HCT116 (cell line): ENCODE results near the gene FBN1. TPM values are rescaled to one million over a fixed set of nuclear protein-coding genes. Genes with fewer than 3 reads are reported as not detected.

Source experiments
- ATAC-seq: fragments of 200-7000 bp; cut with Tn5 transposase; 2 replicates; pipeline ENCODE4 v1.9.1; 2020; ENCODE audit warnings: mild to moderate bottlenecking, moderate library complexity
- BruUV-seq: library from RNA; stranded (reverse); fragments of 400-500 nt; replicated peaks from 2 replicates; lab custom pipeline; 2021; lab: Mats Ljungman, UMichigan
- CTCF ChIA-PET: fragments of 300-600 bp; sonication (Branson Sonifier 250); formaldehyde crosslinking; loops from one replicate; lab custom pipeline; 2021; ENCODE audit warnings: antibody characterized with exemption; lab: Charles Lee
- POLR2A ChIA-PET: fragments of 300-600, 350-600 bp; sonication (Branson Sonifier 250); formaldehyde crosslinking; loops from one replicate; lab custom pipeline; 2021; ENCODE audit warnings: antibody characterized with exemption; lab: Charles Lee
- RAD21 ChIA-PET, 2 experiments: fragments of 300-600 bp; sonication (Branson Sonifier 250); formaldehyde crosslinking; loops; one replicate each; lab custom pipeline; 2023; ENCODE audit warnings: low total read pairs in 2 of 2; ENCODE audit not compliant: uncharacterized antibody in 2 of 2, unreplicated experiment in 2 of 2, low non-redundant PET in 1 of 2; lab: Charles Lee
- DNase-seq: peaks from one replicate; pipeline ENCODE4 v3.0.0-alpha.2; 2010; ENCODE audit warnings: low read depth, low spot score
- H2AFZ ChIP-seq: fragments of 200-600 bp; shearing (Covaris generic), sonication (generic); 2 replicates; pipeline ENCODE4 v1.6.1; 2017; ENCODE audit warnings: low read depth, mixed run types, mixed read lengths, antibody characterized with exemption, low read length; ENCODE audit not compliant: poor library complexity, severe bottlenecking
- H3K27ac ChIP-seq: 2 replicates; pipeline ENCODE4 v1.5.1; 2012; ENCODE audit warnings: low read depth, low read length
- H3K27me3 ChIP-seq: fragments of 200-600 bp; sonication (generic); 2 replicates; pipeline ENCODE4 v1.6.1; 2016; ENCODE audit warnings: mixed run types, low read length, mixed read lengths; ENCODE audit not compliant: insufficient read depth
- H3K36me3 ChIP-seq, 2 experiments: fragments of 200-500 bp in 1 of 2; fragments of 200-600 bp in 1 of 2; sonication (Bioruptor generic) in 1 of 2; sonication (generic) in 1 of 2; 2 replicates each; pipeline versions ENCODE4 v1.5.1 to v1.6.1; 2014 to 2016; ENCODE audit warnings: low read length in 2 of 2, inconsistent platforms in 1 of 2, mixed read lengths in 1 of 2, mixed run types in 1 of 2; ENCODE audit not compliant: insufficient read depth in 2 of 2, control insufficient read depth in 1 of 2
- H3K4me1 ChIP-seq, 2 experiments: fragments of 200-600 bp in 1 of 2; sonication (generic) in 1 of 2; 2 replicates each; pipeline versions ENCODE4 v1.5.1 to v1.6.1; 2012 to 2017; ENCODE audit warnings: low read length in 2 of 2, inconsistent platforms in 1 of 2, mild to moderate bottlenecking in 1 of 2, mixed read lengths in 1 of 2, mixed run types in 1 of 2, moderate library complexity in 1 of 2; ENCODE audit not compliant: insufficient read depth in 2 of 2, control insufficient read depth in 1 of 2
- H3K4me2 ChIP-seq: fragments of 200-600 bp; sonication (generic); 2 replicates; pipeline ENCODE4 v1.6.1; 2017; ENCODE audit warnings: mixed run types, low read length, mixed read lengths
- H3K4me3 ChIP-seq, 2 experiments: fragments of 200-600 bp in 1 of 2; sonication (generic) in 1 of 2; replicated peaks in 1 of 2; 2 replicates each; pipeline ENCODE4 v1.5.1; 2011 to 2016; ENCODE audit warnings: low read length in 2 of 2, control low read depth in 1 of 2, low read depth in 1 of 2, mild to moderate bottlenecking in 1 of 2, mixed read lengths in 1 of 2, mixed run types in 1 of 2
- H3K79me2 ChIP-seq: fragments of 200-600 bp; sonication (generic); 2 replicates; pipeline ENCODE4 v1.6.1; 2017; ENCODE audit warnings: mild to moderate bottlenecking, mixed run types, low read length, moderate library complexity, mixed read lengths; ENCODE audit not compliant: insufficient read depth
- H3K9ac ChIP-seq: fragments of 200-600 bp; sonication (generic); 2 replicates; pipeline ENCODE4 v1.6.1; 2016; ENCODE audit warnings: low read length, mixed read lengths
- H3K9me2 ChIP-seq: fragments of 200-600 bp; sonication (generic), shearing (Covaris generic); 2 replicates; pipeline ENCODE4 v1.6.1; 2017; ENCODE audit warnings: mixed run types, mild to moderate bottlenecking, moderate library complexity; ENCODE audit not compliant: insufficient read depth
- H3K9me3 ChIP-seq, 2 experiments: fragments of 200-500 bp in 1 of 2; fragments of 200-600 bp in 1 of 2; sonication (Bioruptor generic) in 1 of 2; sonication (generic) in 1 of 2; 2 replicates each; pipeline ENCODE4 v1.6.1; 2014 to 2017; ENCODE audit warnings: low read length in 2 of 2, mixed read lengths in 2 of 2, inconsistent platforms in 1 of 2, low read depth in 1 of 2, mild to moderate bottlenecking in 1 of 2, mixed run types in 1 of 2, moderate library complexity in 1 of 2; ENCODE audit not compliant: control insufficient read depth in 1 of 2, insufficient read depth in 1 of 2
- H4K20me1 ChIP-seq: fragments of 200-600 bp; sonication (generic), shearing (Covaris generic); 2 replicates; pipeline ENCODE4 v1.6.1; 2017; ENCODE audit warnings: mixed run types, mild to moderate bottlenecking, moderate library complexity; ENCODE audit not compliant: insufficient read depth
- CBX3 ChIP-seq: IDR thresholded peaks from 2 replicates; pipeline ENCODE4 v1.6.1; 2012; ENCODE audit warnings: low read depth
- EGR1 ChIP-seq: IDR thresholded peaks from 2 replicates; pipeline ENCODE4 v1.6.1; 2012; ENCODE audit warnings: low read depth
- ELF1 ChIP-seq: IDR thresholded peaks from 2 replicates; pipeline ENCODE4 v1.6.1; 2012; ENCODE audit warnings: low read depth, borderline replicate concordance
- EZH2 ChIP-seq: fragments of 200-600 bp; sonication (generic); IDR thresholded peaks from 2 replicates; pipeline ENCODE4 v1.6.1; 2017; ENCODE audit warnings: antibody characterized with exemption, mixed run types
- EZH2phosphoT487 ChIP-seq: fragments of 200-600 bp; IDR thresholded peaks from 2 replicates; pipeline ENCODE4 v1.6.1; 2018; ENCODE audit warnings: antibody characterized with exemption, borderline replicate concordance
- JUND ChIP-seq: IDR thresholded peaks from 2 replicates; pipeline ENCODE4 v1.6.1; 2012
- MAX ChIP-seq: IDR thresholded peaks from 2 replicates; pipeline ENCODE4 v1.6.1; 2012
- SRF ChIP-seq: IDR thresholded peaks from 2 replicates; pipeline ENCODE4 v1.6.1; 2012; ENCODE audit warnings: low read depth
- ZBTB33 ChIP-seq: IDR thresholded peaks from 2 replicates; pipeline ENCODE4 v1.6.1; 2011; ENCODE audit warnings: mild to moderate bottlenecking, low read length, moderate library complexity; ENCODE audit not compliant: insufficient replicate concordance; ENCODE audit errors: extremely low read depth
- ZNF274 ChIP-seq: fragments of 200-500 bp; sonication (Bioruptor generic); IDR thresholded peaks from 2 replicates; pipeline ENCODE4 v1.6.1; 2014; ENCODE audit warnings: mild to moderate bottlenecking, low read depth, low read length, inconsistent platforms
- intact Hi-C: fragments of 100-400 bp; cut with micrococcal nuclease; formaldehyde crosslinking; loops from 2 replicates; pipeline ENCODE4 v1.10.0; 2022
- total RNA-seq: library from RNA; stranded (reverse); gene quantifications from one replicate; pipeline ENCODE4 v1.2.1, GENCODE V29; 2021; ENCODE audit not compliant: unreplicated experiment
- TF ChIP-seq, protein P1 (sequence below), 3 experiments: fragments of 200-600 bp in 1 of 3; sonication (generic) in 1 of 3; IDR thresholded peaks in 2 of 3; conservative IDR thresholded peaks in 1 of 3; 2 replicates each; pipeline ENCODE4 v1.5.1; 2012 to 2017; ENCODE audit warnings: low read depth in 2 of 3, low read length in 2 of 3, antibody characterized with exemption in 1 of 3, borderline replicate concordance in 1 of 3, control low read depth in 1 of 3, mild to moderate bottlenecking in 1 of 3, mixed read lengths in 1 of 3, mixed run types in 1 of 3, moderate library complexity in 1 of 3; ENCODE audit not compliant: insufficient read depth in 1 of 3

FBN1 gene
- total RNA-seq, 1 experiment from 2014 or later = 1.7 TPM

GRCh38 chr15:48634893-48635292 lies 10.6 kb downstream of the FBN1 start:
- POLR2A ChIA-PET = no interaction called here
- no TSS peak for BruUV-seq
- no peaks in the 10 kb centered on the region for H3K79me2 ChIP-seq

More at GRCh38 chr15:48634893-48635292, 10.6 kb downstream of the FBN1 start:
- Histone ChIP-seq H3K4me2 (no peak overlapping the region), H3K4me3 (no peak overlapping the region), H2AFZ (no peak overlapping the region), H3K27me3 (no peaks in the 10 kb centered on the region), H3K9me2 (no peaks in the 10 kb centered on the region), H3K9ac (no peak overlapping the region), H3K4me1 (no peaks in the 10 kb centered on the region), H3K36me3 (no peaks in the 10 kb centered on the region), H3K27ac (no peak overlapping the region), H3K9me3 (no peaks in the 10 kb centered on the region), H4K20me1 (no peaks in the 10 kb centered on the region)
- intact Hi-C loops = no loop called here
- RAD21 ChIA-PET = no interaction called here
- CTCF ChIA-PET = no interaction called here
- TF ChIP-seq EZH2 (no peak), CBX3 (no peak), ZNF274 (no peak), SRF (no peak), EZH2phosphoT487 (no peak), ELF1 (no peak), ZBTB33 (no peak), JUND (no peak), MAX (no peak), EGR1 (no peak)
- TF ChIP-seq, protein P1, sequence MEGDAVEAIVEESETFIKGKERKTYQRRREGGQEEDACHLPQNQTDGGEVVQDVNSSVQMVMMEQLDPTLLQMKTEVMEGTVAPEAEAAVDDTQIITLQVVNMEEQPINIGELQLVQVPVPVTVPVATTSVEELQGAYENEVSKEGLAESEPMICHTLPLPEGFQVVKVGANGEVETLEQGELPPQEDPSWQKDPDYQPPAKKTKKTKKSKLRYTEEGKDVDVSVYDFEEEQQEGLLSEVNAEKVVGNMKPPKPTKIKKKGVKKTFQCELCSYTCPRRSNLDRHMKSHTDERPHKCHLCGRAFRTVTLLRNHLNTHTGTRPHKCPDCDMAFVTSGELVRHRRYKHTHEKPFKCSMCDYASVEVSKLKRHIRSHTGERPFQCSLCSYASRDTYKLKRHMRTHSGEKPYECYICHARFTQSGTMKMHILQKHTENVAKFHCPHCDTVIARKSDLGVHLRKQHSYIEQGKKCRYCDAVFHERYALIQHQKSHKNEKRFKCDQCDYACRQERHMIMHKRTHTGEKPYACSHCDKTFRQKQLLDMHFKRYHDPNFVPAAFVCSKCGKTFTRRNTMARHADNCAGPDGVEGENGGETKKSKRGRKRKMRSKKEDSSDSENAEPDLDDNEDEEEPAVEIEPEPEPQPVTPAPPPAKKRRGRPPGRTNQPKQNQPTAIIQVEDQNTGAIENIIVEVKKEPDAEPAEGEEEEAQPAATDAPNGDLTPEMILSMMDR (IDR thresholded peaks at IDR 0.05 in 2 of 3, conservative IDR thresholded peaks at IDR 0.05 in 1 of 3; ENCODE audit: borderline replicate concordance in 1 of 3, insufficient read depth in 1 of 3, low read depth in 2 of 3, low read length in 2 of 3) = no peak
- ATAC-seq (no peak), DNase-seq (no peak)
